GM20431 (cell line): ENCODE results near the gene BPIFB2.

Experiments
- in situ Hi-C: fragments of 300-500 bp; cut with MseI, MboI; formaldehyde crosslinking; loops from one replicate; pipeline ENCODE4 v1.15.0; 2020; ENCODE audit warnings: low sequenced_read_pairs; ENCODE audit not compliant: unreplicated experiment

The BPIFB2 gene

DNA sequence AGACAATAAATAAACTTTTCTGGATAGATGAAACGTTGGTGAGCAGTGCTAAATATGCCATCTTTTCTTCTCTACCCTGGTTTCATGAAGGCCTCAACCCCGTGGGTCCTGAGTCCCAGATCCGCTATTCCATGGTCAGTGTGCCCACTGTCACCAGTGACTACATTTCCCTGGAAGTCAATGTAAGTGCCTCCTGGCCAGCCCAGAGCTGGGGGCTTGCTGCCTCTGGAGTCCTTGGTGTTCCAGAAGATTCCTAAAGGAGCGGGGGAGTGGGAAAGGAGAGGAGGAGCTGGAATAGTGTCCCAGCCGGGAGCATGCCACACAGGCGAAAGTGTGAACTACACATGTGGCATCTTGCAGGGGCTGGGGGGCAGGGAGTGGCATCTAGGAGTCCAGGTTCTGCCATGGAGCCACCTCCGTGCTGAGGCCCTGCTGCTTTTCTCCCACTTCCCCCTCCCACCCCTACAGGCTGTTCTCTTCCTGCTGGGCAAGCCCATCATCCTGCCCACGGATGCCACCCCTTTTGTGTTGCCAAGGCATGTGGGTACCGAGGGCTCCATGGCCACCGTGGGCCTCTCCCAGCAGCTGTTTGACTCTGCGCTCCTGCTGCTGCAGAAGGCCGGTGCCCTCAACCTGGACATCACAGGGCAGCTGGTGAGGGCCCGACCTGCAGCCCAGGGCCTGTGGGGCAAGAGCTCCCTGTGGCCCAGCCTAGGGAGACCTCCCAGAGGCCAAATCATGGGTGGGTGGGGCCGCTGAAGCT is 10.8 kb downstream of the BPIFB2 start:
- in situ Hi-C loops = no loop called here

- in situ Hi-C loops = no loop called here
These were observed 12.2 kb downstream of the BPIFB2 start for GRCh38 chr20:33019465-33020277.

DNA sequence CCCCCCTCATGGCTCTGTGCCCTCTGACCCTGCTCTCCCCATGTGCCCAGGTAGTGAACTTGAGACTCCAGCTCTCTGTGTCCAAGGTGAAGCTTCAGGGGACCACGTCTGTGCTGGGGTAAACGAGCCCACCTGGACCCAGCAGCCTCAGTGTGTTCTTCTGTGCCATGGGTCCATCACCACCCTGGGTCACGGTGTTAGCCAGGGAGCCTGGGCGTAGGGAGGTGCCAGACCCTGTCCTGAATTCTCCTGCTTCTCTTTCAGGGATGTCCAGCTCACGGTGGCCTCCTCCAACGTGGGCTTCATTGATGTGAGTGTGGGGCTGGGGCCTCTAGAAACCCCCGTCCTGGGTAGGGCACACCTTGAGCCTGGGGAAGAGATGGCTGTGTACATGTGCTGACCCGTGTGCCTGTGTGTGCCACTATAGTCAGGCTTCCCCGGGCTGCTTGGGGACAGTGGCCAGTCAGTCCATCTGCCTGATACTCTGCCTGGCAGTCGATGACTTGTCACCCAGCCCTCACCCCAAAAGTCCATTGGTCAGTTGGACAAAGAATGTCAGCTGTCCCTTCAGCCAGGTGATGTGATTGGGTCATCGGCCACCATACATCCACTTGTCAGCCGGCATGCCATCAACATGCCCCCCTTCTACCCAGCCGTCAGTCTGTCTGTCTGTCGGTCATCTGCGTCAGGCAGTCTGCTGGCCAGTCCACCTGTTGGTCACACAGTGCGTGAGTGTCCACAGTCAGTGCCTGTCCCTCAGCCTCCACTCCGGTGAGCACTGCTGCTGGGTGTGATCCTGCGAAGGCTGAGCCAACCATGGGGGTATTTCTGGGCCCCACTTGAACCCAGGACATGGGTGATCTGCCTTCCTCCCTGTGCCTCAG is 13.0 kb downstream of the BPIFB2 start:
- in situ Hi-C loops = no loop called here

DNA sequence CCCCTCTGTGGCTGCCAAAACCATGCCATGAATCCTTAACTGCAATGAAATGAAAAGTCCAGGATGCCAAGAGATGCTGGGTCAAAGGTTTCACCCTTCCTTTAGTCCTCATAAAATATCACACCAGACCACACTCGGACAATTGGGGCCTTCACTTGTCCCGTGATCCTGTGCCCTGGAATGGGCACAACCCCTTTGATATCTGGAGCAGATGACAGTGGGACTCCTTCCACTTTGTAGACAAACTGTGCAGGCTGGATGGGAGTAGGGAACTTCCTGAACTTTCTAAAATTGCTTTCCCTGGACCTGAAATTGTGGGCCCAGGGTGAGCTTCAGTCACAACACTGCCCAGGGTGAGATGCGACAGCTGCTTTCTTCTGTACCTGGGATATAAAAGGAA is 14.4 kb downstream of the BPIFB2 start:
- in situ Hi-C loops = no loop called here

GRCh38 chr20:33022289-33022688 is 14.8 kb downstream of the BPIFB2 start:
- in situ Hi-C loops = no loop called here

- in situ Hi-C loops = no loop called here
These were observed 15.4 kb downstream of the BPIFB2 start for GRCh38 chr20:33022694-33023438.

DNA sequence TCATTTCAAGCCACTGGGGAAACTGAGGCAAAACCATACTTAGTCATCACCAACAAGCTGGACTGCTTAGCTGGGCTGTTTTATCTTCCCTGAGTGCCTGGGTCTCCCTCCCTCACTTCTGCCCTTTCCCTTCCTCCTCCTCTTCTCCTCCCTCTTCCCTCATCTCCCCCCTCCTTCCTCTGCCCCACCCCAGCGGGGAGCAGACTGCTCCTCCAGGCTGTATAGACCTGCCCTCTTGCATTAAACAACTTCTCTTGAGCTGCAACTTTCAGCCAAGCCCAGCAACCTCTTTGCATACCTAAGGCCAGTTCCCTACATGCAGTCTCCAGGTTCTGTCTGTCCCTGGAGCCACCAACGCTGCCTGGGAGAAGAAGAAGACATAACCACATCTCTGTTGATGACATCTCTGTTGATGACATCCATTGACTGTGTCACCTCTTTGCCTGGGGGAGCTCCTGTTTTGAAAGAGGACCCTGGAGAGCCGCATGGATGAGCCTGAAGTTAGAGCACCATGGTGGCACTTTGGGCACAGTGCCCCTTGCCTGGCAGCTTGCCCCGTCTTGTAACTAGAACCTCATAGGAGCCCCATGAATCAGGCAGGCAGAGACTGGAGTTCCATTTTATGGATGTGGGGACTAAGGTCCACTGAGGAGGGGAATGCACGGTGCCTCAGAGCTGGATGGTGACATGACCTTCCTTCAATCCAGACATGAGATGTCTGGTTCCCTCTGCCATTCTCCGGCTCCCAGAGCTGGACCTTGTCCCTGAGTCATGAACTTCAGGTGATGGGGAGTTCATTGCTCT is 16.1 kb downstream of the BPIFB2 start:
- in situ Hi-C loops = no loop called here

- in situ Hi-C loops = no loop called here
These were observed 16.7 kb downstream of the BPIFB2 start for GRCh38 chr20:33024243-33024560.

DNA sequence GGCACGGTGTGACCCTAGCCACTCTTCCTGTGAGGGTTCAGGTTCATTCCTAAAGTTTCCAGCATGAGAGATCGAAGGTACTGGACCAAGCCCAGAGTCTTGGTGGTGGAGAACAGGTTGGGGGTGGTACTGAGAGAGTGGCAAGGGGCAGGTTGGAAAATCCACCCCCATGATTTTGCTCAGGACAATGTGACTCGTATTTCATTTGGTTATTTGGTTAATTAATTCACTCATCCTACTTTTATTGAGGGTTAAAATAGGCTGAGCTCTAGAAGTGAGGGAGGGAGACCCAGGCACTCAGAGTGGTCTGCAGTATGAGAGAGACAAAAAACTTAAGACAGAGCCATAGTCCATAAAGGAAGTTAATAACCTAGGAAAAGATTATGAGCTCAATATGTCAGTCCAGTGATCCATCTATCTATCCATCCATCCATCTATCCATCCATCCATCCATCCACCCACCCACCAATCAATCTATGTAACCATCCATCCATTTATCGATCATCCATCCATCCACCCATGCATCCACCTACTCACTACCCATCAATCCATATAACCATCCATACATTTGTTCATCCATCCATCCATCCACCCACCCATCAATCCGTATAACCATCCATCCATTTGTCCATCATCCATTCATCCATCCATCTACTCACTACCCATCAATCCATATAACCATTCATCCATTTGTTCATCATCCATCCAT is 17.3 kb downstream of the BPIFB2 start:
- in situ Hi-C loops = no loop called here

DNA sequence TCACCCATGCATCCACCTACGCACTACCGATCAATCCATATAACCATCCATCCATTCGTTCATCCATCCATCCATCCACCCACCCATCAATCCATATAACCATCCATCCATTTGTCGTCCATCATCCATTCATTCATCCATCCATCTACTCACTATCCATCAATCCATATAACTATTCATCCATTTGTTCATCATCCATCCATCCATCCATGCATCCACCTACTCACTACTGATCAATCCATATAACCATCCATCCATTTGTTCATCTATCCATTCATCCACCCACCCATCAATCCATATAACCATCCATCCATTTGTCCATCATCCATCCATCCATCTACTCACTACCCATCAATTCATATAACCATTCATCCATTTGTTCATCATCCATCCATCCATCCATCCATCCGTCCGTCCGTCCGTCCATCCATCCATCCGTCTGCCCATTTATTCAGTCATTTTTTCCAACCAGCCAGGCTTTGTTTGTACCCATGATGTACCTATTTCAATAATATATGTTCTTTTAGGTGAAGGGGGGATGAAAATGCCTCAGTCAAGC is 17.9 kb downstream of the BPIFB2 start:
- in situ Hi-C loops = no loop called here

- in situ Hi-C loops = no loop called here
These were observed 18.7 kb downstream of the BPIFB2 start for GRCh38 chr20:33026072-33026778.

GRCh38 chr20:33026779-33027759 is 19.6 kb downstream of the BPIFB2 start:
- in situ Hi-C loops = no loop called here

DNA sequence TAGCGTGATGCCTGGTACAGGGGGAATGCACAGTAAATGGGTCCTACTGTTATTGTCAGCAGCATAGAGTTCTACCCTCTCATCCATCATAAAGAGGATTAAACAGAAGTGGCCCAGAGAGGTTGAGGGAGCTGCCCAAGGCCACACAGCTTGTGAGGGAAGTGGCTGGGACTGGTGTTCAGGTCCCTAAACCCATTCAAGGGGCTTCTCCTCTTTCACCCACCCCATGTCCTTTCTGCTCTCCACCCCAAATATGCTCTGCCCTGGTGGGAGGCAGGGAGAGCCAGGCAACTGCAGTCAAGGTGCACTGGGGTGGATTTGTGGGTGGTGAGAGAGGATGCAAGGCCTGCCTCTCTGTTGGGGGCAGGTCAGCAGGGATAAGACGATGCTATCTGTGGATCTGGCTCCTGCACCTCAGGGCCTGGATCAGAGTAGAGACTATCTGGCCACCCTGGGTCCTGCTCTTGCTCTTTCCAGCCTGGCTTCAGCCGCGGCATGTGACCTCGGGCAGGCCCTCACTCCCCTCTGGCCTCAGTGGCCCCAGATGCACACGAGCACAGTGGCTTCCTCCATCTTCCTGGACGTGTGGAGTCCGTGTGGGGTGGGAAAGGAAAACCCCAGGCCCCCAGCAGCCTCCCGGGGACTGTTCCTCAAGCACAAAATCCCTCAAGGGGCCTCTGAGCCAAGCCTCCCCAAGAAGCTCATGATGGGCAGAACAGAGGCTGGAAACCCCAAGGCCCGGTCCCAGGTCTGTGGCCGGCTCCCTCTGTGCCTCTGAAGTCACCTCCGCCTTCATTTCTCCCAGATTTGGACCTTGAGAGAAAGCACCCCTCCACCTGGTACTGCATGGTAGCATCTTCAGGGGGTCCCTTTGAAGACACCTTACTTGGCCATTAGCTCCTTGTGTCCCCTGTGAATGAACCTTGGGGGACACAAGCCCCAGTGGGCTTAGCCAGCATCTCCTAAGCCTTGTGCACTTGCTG is 20.6 kb downstream of the BPIFB2 start:
- in situ Hi-C loops = no loop called here

DNA sequence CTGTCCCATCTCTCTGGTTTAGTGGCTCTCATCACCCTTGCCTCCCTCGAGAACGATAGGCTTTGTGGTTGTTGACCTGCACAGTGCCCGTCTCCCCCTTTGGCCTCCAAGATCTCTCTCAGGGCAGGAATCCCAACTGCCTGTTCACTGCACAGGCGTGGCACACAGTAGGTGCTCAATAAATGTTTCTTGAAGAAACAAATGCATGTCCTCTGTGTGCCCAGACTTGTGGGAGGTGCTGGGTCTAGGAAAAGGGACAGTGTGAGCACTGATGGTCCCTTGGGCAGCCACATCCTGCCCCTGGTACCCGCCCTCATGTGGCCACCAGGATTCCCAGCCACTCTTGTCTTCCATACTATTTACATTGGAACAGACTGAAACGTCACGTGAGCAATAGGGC is 21.4 kb downstream of the BPIFB2 start:
- in situ Hi-C loops = no loop called here

- in situ Hi-C loops = no loop called here
These were observed 22.6 kb downstream of the BPIFB2 start for GRCh38 chr20:33030076-33030475.
